Stimulated activated CD4-positive, alpha-beta T cell treated with anti-CD3 and anti-CD28 coated beads, Interleukin-1b, Interleukin-23, amount 100 ng/mL, for 24 hours (primary cell): ENCODE measurements around the gene ELMO3.

Source experiments
- DNase-seq, 4 experiments: peaks; one replicate each; pipeline ENCODE4 v3.0.0-alpha.2; 2020; ENCODE audit warnings: low read depth in 4 of 4, low spot score in 1 of 4

The ELMO3 gene, protein sequence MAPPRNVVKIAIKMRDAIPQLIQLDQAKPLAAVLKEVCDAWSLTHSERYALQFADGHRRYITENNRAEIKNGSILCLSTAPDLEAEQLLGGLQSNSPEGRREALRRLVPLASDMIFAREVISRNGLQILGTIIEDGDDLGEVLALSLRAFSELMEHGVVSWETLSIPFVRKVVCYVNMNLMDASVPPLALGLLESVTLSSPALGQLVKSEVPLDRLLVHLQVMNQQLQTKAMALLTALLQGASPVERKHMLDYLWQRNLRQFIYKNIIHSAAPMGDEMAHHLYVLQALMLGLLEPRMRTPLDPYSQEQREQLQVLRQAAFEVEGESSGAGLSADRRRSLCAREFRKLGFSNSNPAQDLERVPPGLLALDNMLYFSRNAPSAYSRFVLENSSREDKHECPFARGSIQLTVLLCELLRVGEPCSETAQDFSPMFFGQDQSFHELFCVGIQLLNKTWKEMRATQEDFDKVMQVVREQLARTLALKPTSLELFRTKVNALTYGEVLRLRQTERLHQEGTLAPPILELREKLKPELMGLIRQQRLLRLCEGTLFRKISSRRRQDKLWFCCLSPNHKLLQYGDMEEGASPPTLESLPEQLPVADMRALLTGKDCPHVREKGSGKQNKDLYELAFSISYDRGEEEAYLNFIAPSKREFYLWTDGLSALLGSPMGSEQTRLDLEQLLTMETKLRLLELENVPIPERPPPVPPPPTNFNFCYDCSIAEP

GRCh38 chr16:67199011-67199807, at the start of gene ELMO3:
Gene ELMO3 (plus strand): TSS chr16:67199131. CDS start chr16:67199327, 196 bp downstream.
- no peak for DNase-seq

DNA sequence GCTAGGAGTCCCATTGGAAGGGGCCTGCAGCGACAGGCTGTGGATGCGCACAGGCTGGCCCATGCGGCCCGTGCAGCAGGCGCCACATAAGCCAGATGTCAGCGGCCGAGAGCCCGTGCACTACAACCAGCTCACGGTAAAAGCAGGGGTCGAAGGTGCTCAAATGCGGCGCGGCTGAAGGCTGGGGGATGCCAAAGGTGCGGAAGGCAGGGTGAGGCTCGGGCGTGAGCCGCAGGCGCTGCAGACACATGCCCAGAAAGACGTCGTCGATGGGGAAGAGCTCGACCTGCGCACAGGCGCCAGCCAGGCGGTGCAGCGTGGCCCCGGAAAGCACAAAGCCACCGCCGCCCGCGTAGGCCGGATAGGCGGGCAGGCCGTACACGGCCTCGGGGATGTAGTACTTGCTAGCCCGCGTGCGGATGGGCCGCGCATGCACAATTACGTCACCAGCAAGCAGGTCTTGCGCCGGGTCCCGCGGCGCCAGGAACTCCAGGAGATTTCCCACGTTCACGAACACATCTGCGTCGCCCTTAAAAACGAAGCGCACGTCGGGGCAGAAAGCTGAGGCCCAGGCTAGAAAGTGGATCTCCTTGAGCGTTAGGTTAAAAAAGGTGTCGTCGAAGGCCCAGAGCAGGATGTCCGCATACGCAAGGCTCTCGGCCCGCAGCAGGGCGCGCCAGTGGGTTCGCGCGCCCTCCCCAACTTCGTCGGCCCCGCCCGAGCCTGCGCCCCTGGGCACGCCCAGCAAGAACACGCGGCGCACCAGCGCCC, 49.5 kb upstream of the ELMO3 start:
- no peak for DNase-seq

DNA sequence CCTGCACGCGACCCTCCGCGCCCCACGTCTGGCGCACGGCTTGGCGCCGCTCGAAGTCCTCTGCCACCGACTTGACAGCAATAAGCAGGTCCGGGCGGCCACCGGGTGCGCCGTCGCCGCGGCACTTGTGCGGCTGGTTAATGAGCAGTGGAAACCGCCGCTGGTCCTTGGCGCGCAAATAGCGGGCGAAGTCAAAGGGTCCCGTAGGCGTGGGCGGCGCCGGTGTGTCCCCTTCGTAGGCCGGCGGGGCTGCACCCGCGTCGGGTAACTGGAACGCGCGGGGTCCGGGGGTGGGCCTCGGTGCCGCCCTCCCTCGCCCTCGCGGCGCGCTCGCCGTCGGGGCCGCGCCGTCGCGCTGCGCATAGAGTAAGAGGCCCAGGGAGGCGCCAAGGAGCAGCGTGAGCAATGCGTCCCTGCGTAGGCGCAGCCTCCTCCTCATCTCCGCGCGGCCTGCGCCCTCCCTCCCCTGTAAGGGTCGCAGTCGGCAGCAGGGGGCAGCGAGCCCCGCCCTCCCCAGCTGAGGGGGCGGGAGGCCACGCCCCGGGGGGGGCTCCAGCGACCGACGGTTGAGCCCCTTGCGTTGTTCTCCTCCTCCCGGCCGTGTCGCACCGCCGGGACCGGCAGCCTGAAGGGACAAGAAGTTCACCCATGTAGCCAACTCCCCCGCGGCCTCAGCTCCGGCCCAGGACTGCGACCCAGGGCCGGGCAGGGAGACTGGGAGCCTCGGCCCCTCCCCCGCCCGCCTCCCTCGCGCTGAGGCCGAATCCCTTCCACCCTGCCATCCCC, 48.7 kb upstream of the ELMO3 start:
- no peak for DNase-seq

GRCh38 chr16:67150833-67151396, 48.0 kb upstream of the ELMO3 start, which contains the start of gene B3GNT9:
Gene B3GNT9 (minus strand): TSS chr16:67150998. CDS start chr16:67150485, 513 bp downstream.
- DNase-seq: no peak

DNA sequence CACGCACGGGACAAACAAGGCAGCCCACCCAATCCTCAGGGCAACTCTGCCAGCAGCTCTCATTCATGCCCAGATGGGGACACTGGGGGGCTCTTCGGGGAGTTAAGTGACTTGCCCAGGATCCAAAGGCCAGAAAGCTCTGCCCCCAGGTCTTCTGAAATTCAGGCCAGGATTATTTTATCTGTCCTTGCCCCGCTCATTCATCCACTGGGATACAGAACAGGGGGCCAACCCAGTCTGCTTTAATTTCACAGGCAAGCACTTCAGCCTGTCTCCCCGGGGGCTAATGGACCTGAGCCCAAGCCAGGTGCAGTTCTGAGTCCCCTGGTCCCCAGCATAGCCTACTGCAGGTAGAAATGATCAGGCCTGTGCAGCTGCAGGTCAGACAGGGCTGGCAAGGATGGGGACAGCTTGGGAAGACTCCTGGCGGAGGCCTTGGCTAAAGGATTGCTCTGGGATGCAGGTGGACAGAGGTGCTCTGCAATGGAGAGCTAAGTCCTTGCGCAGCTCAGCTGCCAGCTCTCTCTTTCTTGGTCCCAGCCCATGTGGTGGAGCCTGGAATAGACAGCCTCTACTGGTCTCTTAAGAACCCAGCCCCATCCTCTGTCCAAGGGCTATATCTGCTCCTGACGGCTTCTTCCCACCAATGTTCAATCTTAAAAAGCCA, 47.4 kb upstream of the ELMO3 start:
- DNase-seq: no peak

DNA sequence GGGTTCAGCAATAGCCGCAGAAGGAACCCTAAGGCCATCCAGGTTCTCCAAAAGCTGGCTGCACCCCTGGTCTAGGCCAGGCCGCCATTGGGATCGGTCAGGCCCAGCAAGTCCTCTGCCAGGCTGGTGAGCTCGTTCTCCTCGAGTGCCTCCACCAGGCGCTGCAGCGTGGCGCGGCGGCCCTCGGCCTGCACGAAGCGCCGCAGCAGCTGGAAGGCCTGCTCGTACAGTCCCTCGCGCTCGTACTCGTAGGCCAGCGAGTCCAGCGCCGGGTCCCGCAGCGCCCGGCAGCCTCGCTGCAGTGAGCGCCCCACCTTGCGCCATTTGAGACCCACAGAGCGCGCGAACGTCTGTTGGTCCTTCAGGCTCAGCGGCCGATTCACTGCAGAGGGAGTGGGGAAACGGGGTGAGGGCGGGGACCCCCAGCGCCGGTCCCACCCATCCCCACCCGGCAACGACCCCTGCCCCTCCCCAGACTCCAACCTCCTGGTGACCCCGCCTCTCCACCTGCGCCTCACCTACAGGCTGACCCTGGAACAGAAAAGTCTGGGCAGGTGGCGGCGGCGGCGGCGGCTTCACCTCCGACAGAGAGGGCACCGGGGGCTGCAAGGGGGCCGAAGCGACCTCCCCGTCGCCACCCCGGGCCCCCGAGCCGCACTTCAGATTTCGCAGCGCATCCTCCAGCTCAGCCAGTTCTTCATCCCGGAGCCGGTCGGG, 44.2 kb upstream of the ELMO3 start:
- no peak for DNase-seq

DNA sequence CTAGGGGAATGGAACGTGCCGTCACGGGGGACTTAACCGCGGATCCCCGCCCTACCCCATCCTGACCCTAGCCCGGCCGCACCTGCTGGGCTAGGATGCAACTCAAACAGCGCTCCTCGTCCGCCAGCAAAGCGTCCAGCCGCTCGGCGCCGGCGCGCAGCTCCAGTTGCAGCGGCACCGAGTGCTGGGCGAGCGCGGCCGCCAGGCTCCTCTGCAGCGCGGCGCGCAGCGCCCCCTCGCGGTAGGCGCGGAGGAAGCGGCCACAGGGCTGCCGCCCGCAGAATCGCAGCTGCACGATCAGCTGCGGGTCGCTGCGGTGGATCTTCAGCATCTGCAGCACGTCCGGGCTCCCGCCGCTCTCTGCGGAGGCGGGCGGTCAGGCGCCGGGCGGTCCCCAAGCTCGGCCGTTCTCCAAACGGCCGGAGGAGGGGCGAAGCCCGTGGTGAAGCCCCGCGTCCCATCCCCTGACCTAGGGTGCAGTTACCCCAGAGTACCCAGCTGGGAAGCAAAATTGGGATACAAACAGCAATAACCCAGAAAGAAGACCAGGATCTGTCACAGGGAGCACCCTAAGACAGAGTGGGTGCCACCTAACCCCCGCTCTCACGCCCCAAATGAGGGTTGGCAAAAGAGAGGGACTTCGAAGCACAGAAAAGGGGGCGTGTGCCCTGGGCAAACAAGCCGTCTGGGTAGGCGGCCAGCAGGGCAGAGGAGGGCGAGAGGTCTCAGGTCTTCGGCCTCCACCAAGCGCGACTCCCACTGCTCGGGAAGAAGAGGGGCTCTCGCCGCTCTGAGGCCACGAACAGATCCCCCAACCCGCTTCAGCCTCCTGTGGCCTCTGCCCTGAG, 43.4 kb upstream of the ELMO3 start:
- DNase-seq: peak; percentile 61 to 73 (median 65)

DNA sequence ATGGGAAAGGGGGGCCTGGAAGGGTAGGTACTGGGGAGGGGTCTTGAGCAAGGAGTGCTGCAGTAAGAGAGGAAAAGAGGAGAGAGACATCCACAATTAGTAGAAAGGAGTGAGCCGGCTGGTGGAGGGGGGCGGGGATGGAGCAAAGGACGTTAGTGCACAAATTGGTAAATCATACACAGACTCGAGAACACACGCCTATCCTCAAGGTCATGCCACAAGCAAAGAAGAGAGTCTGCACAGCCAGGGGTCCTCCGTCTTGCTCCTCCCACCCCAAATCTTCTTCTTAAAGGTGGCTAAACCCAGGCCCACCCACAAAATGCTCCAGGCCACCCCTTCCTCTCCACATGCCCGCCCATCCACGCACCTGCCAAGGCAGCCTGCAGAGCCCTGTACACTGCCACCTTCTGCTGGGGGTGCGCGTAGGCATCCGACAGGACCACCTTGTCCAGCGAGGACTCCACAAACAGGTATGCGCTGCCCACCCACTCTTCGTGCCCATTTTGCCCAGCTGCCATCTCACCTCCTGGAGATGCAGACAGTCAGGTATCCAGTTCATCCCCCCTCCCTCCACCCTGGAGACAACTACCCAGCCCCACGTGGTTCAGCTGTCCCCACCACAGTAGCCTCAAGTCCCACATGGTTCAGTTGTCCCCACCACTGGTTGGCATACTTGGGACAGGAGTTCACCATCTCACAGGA, 42.6 kb upstream of the ELMO3 start:
- no peak for DNase-seq

- no peak for DNase-seq
Observed at GRCh38 chr16:67157106-67157748, 41.7 kb upstream of the ELMO3 start.

GRCh38 chr16:67157892-67158635, 40.9 kb upstream of the ELMO3 start:
- no peak for DNase-seq

DNA sequence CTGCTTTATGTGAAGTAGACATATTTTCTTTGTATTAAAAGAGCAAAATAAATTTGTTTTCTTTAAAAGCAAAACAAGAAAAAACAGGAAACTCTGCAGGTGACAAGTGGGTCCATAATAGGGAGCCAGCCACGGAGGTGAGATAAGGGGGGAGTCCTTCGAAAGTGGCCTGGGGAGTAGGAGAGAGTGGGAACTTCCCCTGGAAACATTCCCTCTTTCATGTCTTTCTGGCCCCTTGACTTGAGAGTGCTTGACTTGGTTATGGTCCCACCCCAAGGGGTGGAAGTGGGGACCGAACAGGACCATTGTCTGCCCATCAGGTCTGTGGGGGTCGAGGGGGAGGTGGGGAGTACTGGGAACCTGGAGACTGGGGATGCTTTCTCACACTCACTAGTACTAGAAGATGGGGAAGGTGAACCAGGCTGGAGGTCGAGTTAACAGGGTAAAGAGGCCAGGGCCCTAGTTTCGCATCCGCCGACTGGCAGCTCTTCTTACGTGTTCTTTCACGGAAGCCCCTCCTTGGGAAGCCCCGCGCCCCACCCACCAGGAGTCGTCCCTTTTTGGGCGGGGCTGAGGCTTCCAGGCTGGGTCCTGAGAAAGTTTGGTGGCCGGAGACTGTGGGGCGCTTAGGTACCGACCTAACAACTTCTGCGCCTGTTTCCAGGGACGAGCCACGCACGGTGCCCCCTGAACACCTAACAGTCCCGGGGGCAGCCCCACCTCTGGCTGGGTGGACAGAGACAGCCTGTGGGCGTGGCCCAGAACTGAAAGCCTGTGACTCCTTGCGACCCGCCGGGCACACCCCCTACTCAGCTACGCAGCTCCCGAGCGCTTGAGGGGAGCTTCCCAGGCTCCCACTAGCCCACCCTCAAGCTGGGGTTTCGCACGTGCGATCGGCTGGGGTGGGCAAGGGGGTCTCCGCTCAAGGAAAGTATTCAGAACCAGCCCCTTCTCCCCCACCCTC, 40.0 kb upstream of the ELMO3 start:
- peak in 1 of 4 experiments; percentile 78 for DNase-seq

- no peak for DNase-seq
Observed at GRCh38 chr16:67161595-67162058, 37.3 kb upstream of the ELMO3 start.

DNA sequence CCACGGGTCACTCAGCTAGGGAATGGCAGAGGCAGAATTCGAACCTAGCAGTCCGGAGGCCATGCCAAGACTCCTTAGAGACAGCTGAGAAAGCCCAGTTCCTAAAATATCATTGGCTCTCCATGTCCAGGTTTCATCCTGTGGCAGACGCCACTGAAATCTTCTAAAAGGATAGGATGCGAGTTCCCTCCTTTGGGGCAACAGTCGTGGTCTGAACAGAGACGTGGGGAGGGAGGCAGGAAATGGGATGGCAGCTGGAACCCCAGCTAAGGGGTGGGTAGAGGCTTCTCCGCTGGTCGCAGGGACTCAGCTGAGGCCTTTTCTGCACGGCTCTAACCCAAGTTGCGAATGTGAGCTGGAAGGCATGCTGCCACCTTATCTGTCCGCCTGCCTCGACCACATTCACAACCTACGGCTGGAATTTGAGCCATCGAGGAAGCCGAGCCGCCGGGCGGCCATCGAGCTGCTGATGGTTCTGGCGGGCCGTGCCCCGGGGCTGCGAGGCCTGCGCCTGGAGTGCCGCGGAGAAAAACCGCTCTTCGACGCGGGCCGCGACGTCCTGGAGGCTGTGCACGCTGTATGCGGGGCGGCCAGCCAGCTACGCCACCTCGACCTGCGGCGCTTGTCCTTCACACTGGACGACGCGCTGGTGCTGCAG, 36.3 kb upstream of the ELMO3 start:
- DNase-seq: no peak
